HG03378 (cell line): Measurements from ENCODE around the gene OVCH1.
A peak's percentile ranks its signal among the peaks of the same experiment; 100 is the strongest.

ENCODE experiments used
- ATAC-seq: cut with Tn5 transposase; IDR thresholded peaks from one replicate; pipeline ENCODE4 v1.9.1; 2021; ENCODE audit warnings: mild to moderate bottlenecking, moderate library complexity; ENCODE audit not compliant: unreplicated experiment

OVCH1 gene, protein sequence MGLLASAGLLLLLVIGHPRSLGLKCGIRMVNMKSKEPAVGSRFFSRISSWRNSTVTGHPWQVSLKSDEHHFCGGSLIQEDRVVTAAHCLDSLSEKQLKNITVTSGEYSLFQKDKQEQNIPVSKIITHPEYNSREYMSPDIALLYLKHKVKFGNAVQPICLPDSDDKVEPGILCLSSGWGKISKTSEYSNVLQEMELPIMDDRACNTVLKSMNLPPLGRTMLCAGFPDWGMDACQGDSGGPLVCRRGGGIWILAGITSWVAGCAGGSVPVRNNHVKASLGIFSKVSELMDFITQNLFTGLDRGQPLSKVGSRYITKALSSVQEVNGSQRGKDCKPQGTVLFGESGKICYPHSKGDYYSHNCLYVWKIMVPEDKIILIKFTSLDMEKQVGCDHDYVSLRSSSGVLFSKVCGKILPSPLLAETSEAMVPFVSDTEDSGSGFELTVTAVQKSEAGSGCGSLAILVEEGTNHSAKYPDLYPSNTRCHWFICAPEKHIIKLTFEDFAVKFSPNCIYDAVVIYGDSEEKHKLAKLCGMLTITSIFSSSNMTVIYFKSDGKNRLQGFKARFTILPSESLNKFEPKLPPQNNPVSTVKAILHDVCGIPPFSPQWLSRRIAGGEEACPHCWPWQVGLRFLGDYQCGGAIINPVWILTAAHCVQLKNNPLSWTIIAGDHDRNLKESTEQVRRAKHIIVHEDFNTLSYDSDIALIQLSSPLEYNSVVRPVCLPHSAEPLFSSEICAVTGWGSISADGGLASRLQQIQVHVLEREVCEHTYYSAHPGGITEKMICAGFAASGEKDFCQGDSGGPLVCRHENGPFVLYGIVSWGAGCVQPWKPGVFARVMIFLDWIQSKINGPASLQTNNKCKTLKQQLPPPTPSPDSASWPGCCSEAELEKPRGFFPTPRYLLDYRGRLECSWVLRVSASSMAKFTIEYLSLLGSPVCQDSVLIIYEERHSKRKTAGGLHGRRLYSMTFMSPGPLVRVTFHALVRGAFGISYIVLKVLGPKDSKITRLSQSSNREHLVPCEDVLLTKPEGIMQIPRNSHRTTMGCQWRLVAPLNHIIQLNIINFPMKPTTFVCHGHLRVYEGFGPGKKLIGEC

DNA sequence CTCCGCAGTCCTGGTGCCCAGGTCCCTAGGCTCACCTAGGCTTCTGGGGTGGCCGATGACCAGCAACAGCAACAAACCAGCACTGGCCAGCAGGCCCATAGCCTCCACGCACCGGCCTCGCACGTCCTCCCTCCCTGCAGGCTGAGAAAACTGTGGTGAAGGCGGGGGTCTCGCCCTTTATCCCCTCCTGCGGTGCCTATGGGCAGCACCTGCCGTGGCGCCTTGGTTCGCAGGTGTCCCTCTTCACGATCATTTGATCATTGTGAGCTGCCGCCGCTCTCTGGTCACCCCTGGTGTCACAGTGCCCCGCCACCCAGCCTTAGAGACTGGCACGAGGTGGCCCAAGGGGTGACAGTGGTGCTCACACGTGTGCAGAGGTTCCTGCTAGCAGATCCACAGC is at the start of gene OVCH1:
OVCH1 (minus strand) TSS at position 99 of the 400 bp plus-strand sequence; CDS start at position 99, 0 bp downstream.
- ATAC-seq, result no peak

DNA sequence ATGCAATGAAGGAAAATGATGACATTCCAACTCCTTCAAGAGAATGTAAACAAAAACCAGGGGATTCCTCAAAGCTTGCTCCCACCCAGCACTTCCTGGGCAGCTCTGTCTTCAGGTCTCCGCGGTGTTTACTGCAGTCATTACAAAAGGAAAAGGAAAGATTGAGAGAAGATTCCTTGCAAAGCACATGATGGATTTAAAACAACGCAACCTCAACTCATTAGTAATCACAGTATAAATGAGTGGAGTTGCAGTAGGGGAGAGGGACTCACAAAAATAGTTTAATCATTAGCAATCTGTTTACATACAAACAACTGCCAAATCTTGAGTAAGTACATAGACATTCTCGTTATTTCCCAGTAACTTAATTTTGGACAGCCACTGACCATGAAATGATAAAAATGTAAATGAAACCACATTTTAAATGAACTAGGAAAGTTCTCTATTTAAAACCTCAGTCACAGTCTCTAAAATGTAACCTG is 49.7 kb upstream of the OVCH1 start:
- no peak for ATAC-seq

DNA sequence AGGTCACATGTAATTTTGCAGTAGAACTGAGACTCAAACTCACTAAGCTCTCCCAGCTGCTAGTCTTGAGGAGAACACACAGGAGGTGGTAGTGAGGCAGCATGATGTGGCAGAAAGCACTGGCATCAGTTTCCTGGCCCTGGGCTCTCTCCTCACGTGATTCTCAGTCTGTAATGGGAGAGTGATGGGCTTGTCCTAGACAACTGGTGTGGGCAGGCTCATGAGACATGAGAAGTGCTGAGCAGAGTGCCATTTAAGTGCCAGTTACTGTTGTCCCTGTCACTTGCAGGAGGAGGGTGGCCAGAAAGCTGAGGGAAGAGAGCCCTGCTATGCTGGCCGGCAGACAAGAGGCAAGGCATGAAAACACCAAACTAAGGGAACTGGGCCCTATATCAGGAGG is 48.5 kb upstream of the OVCH1 start:
- ATAC-seq, result no peak

DNA sequence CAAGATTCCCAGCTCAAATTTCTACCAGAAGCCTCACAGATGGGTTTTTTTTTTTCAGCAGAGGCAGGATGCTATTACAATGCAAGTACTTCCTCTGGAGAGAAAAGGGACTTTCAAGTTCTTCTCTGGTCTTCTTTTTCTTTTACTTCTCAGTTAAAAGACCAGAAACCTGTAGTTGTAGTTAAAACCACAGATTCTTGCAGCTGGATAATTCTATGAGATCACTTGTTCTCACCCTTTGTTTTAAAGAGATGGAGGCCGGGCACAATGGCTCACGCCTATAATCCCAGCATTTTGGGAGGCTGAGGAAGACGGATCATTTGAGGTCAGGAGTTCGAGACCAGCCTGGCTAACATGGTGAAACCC is 47.6 kb upstream of the OVCH1 start:
- ATAC-seq, result peak; percentile 83

DNA sequence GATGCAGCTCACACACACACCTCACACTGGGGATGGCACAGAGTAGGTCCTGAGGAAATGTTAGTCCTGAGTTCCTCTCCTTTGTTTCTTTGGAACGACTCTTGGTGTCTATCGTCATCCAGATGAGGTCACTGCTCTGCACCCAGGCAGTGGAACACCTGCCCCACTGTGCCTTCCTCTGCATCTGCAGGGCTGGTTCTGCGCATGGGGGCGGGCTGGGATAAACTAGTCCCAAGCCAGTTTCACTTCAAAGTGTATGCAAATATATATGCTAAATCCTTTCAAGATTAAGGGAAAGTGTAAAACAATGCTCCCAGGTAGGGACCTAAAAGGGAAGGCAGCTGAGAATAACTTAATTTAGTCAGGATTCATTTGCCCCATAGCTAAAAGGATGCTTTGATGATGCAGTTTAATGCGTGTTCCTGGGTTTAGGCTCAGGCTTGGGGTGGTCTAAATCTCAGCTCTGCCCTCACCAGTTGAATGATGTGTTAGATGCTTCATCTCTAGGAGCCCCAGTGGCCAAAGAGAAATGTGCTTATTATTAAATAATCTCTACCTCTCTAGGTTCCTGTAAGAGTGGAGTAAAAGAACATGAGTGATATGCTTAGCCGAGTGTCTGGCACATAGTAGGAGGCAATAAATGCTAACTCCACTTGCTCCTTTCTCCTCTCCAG is 47.1 kb upstream of the OVCH1 start:
- peak; percentile 34 for ATAC-seq

DNA sequence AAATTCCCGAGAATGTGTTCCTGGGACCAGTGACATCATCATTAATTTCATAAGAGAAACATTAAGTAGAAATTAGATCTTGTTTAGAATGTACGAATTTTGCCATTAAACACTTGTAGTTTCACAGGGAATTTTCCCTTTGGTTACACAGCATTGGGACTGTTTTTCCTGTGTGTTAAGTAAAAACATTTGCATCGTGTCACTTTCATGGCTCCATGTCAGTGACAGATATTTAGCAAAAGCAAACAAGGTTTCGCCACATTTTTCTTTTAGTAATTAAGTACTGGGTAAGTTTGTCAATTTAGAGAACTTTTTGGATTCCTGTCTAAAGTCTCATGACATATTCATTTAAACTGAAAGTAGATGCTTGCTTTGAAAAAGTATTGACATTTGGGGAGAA is 45.5 kb upstream of the OVCH1 start:
- ATAC-seq, result no peak

DNA sequence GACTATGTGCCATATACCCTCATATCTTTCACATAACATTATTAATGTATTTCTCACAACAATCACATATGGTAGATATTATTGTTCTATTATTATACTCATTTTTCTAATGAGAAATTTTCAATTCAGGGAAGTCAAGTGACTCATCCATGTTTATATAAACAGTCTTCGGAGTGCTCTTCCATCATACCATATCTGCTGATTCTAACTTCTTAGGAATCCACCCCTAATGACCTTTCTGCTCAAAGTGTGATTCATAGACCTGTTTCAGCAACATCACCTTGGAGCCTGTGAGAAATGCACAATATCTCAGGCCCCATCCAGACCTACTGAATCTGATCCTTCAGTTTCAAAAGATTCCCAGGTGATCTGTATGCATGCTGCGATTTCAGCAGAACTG is 39.8 kb upstream of the OVCH1 start:
- no peak for ATAC-seq

DNA sequence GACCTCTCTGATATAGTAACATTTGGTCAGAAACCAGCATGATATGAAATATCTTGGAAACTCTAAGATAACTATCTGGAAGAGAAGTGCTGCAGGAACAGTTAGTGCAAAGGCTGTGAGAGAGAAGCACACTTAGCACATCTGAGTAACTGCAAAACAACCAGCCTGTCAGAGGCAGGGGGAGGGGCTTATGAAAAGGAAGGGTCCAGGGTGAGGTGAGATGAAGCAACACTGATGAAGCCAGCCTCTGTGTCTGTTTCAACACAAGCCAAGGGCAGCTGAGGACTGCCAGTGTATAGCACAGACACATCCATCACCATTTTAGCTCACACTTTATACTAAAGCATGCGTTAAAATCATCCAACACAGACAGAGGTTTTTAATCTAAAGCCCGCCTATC is 37.4 kb upstream of the OVCH1 start:
- ATAC-seq, result no peak

DNA sequence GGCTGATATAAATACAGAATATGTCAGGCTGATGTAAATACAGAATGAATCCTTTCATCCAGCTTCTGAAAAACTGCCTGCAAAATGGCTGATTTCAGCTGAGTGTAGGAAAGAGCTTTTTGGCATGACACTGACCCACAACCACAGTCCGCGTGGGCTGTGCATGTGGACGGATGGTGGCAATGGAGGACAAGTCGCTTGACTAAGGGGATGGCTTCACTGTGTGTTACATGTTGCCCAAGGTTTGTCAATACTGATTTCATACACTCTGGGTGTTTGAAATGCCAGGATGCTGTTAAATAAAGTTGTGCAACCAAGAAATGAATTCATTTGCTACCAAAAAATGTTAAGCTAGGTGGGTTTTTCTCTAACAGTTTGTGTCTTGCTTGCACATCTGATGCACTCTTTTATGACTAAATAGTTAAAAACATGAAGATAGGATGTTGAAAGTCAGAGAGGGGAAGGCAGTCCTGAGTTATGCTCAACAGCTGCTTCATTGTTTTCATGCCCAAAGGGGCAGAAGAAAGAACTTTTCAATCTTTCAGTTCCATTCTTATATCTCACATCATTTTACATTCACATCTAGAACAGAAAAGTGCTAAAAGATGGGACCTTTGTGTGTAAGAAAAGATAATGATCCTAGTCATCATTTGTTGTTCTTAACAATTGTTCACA is 36.5 kb upstream of the OVCH1 start:
- no peak for ATAC-seq

DNA sequence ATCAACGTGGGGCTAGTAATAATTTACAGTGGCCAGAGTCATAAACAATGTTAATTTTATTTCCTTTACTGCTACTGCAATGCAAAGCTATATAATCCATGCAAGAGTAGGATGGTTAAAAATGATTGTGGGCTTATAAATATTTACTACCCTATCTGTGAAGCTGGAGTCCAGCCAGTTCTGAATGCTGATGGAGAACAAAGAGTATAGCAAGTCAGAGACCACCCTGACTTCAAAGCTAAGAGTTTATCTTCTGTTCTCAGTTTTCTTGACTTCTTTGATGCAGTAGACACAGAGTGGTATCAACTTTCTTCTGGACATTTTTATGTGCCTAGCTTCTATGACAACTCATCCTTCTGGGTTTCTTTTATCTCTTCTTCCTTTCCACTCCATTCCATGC is 34.0 kb upstream of the OVCH1 start:
- no peak for ATAC-seq

DNA sequence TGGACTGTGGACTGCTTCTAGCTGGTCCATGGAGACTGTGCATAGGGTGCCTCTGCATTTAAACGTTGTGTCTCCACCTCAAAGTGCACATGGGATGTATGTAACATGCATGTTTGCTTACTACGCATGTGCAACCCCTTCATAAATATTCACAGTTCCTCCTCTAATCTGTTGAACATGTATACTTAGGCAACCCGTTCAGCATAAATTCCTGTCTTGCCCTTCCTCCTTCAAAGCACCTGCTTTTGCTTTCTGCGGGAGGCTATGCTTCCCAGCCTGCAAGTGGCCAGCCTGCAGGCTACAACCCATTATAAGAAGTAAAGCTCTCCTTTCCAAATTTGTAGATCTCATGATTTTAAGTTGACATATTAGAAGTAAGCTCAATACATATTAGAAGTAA is 33.0 kb upstream of the OVCH1 start:
- no peak for ATAC-seq

DNA sequence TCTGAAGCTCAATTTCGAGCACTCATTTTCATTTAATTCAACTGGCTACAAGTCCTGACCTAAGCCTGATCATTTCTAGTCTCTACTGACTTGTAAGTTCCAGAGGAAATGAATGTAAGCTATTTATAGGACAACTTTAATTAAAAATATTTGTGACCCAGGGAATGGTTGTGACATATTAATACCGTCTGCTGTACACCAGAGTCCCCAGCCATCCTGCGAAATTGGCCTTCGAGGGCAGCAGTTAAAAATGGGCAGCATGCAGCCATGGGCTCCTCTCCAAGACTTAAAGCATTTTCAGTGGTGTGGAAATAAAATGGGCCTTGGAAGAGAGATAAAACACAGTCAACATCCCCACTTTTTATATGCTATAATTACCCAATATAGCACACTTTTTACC is 30.7 kb upstream of the OVCH1 start:
- no peak for ATAC-seq

DNA sequence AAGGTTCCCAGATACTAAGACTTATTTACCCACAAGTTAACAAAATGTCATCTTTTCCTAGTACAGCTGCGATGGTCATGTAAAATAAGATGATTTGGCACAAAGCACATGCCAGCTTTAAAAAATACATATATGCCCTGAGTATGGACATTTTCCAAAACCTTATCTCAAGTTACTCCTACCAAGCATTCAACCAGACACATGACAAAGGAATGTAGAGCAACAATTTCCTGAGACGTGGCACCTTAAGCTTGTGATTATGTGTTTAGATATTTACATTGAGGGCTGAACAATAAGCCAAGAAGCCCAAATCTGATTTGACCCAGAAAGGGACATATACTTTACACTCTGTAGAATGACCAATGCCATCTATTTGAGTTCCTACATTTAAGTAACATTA is 24.5 kb upstream of the OVCH1 start:
- no peak for ATAC-seq

DNA sequence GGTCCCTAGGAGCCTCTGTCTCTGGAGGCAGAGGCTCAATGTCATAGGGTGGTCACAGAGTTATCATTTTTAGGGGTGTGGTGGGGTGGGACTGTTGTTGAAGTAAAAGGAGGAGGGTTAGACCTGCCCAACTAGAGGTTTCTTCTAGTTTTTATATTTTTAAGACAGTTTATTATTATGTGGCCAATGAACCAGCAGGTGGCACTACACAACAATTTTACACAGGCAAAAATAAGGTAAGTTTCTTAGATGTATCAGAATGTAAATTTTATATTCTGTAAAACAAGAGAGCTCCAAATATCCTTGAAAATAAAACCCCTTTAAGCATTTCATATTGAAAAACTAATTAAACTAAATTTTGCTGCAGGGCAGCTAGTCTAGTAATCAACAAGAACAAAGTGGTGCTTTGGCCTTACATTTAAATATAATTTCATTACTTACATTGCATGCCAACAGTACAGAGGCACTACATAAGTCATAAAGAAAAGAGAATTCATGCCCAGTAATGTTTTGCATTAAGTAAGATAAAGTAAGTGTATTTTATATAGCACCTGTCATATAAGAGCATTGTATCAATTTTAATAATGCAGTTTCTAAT is 22.2 kb upstream of the OVCH1 start:
- ATAC-seq, result peak; percentile 49

DNA sequence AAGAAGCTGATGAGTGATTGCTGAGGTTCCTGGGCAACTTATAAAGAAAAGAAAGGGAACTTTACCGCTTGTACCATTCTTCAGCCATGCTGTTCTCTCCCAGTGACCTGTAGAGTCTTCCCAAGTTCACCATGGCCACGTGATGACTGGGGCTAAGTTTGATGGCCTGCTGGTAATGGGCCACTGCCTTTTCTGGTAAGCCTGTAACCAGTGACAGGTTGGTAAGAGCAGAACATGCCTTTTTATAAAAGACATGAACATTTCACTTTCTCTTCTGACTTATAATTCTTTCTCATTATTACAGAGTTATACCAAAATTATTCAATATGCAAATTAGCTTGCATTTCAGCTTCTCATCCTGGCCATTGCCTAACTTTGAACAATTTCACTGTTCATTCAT is 20.9 kb upstream of the OVCH1 start:
- no peak for ATAC-seq

DNA sequence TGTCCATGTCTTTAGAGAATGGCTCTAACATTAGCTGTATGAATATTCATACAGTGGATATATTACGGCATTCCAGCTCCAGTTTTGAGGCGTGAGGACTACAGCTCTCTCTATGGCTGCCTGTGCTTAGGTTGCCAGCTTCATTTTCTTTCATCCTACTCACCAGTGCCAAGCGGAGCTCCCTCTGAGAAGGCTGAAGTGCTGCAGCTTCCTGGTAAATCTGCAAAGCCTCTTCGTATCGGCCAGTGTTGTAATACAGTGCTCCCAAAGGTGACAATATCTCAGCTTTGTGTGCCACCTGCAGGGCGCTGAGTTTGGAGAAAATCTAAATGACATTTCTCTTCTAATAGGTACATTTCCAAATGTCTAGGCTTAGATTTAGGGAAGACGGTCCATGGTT is 19.8 kb upstream of the OVCH1 start:
- no peak for ATAC-seq

DNA sequence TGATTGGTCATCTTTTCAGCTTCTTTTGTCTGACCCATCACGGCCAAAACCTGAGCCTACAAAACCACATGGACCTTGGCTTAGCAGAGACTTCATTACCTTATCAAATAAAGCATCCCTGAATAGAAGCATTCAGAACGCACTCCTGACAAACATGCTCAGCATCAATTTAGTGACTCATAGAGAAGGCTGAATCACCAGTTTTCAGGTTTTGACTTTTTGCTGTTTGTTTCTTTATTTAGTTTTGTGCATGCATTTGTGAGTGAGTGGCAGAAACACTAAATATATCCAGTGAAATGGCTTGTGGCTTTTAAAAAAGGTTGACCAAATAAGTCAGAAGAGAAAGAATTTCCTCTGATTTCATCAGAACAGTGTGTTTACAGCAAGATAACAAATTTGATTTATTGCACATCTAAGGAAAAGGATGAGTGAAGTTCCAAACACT is 19.0 kb upstream of the OVCH1 start:
- ATAC-seq, result no peak

DNA sequence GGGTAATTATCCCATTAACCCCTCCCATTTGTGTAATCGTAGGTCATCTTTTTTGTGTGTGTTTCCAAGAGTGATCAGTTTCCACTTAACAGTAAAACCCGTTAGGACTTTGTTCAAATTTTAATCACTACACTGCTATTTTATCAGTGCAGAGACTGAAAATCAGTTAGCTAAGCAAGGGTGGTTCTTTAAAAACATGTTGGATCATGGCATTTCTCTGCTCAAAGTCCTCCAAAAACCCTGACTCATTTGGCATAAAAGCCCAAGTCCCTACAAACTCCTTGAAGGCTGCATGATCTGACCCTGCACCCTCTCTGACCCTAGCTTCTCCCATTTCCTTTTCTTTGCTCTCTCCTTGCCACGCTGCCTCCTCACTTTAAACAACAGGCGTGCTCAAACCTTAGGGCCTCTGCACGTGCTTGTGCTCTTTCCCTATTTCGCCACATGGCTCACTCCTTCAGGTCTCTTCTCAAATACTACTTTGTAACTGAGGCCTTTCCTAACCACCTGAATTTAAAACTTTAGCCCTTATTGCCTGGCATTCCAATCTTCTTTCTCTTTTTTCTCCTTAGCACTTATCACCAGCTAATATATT is 13.2 kb upstream of the OVCH1 start:
- ATAC-seq, result no peak

DNA sequence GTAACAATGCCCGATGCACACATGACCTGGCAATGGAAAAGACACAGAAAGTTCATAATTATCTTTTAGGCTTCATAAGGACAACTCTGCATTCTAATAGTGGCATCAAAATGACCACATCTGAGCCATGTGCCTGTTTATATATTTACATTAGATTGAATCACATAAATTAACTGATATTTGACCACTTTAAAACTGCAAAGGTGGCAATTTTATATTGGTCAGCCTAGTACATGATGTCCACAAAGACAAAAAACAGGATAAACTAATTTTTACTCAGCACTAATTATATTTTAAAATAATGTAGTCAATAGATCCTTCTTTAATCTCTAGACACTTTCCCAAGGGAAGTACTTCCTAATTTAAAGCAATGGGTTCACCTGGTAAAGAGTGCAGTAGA is 12.0 kb upstream of the OVCH1 start:
- no peak for ATAC-seq

DNA sequence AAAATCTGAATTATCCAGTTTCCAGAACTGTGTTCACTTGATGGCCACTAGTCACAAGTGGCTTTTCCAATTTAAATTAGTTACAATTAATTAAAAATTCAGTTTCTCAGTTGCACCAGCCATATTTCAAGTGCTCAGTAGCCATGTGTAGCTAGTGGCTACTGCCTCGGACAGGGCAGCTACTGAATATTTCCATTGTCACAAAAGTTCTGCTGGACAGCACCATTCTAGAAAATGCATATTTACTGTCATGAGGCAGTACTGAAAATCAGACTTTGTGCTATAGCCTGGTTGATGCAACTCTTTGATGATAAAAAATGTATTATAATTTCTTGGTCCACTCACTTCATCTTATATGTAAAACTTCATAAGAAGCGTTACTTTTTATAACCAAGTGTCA is 11.5 kb upstream of the OVCH1 start:
- no peak for ATAC-seq
